GM21423 (cell line): ENCODE data around the gene MGAT4A.

Source experiments
- ATAC-seq: cut with Tn5 transposase; IDR thresholded peaks from one replicate; pipeline ENCODE4 v1.9.1; 2021; ENCODE audit warnings: mild to moderate bottlenecking, moderate library complexity; ENCODE audit not compliant: unreplicated experiment

The MGAT4A gene

DNA sequence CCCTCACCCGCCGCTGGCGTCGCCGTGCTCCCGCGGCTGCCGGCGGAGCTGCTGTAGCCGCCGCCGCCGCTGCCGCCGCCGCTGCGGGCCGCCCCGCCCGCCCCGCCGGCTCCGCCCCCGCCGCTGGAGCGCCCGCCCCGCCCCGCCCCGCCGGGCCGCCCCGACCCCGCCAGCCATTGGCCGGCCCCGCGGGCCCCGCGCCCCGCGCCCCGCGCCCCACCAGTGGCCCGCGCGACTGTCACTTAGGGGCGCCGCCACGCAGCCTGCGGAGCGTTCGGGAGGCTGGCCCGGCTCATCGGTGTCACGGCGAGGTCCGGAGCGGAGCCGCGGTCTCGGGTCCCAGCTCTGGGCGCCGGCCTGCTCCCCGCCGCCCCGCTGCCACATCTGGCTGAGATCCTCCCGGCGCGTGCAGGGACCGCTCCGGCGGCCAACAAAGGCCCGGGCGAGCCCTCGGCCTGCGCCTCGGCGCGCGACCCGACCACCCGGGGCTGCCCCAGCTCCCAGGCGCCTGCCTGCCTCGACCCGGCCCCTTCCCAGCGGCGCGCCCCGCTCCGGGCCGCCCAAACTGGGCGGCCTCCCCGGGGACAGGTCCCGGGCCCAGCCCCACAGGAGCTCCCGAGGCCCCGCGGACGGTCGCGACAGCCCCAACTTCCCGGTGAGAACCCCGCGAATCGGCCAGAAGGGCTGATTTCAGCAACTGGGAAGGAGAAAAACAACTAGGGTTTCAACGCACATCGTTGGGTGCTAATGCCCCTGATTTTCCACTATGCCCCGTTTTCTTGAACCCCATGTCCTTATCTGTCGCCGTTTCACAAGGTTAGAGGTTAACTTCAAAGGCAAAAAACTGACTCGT is at the start of gene MGAT4A:
Gene MGAT4A (minus strand): TSS at position 92 of the 853 bp plus-strand sequence. CDS start 4,800 bp downstream, outside the sequence.
- ATAC-seq, result peak; percentile 75

DNA sequence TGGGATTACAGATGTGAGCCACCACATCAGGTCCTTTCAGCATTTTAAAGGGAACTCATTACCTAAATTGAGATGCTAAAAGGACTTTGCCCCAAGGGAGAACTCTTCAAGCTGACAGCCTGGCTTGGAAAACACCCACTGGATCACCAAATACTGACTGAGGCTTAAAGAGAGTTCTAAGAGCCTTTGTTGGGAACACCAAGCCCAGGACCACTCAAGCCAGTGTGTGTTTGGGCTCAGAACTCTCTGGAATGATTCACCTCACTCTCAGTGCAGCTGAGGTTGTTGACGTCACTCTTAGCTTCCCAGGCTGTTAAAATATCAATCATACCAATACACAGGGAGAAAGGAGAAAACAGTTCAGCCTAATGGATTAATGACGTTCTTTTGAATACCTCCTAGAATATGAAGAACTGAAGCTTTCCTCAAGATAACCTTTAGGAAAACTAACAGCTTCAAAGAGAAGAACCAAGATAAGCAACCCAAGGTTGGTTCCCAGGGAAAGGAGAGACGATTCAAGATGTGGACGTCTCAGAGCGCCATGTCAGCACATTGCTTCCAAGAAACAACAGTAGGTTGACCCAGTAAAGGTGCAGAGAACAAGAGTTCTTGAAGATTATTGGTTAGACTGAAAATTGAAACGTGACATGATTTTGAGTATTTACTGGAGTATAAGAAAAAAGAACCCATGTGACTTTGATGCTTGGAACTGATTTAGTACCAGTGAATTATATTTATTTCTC is 48.0 kb upstream of the MGAT4A start:
- ATAC-seq, result no peak

DNA sequence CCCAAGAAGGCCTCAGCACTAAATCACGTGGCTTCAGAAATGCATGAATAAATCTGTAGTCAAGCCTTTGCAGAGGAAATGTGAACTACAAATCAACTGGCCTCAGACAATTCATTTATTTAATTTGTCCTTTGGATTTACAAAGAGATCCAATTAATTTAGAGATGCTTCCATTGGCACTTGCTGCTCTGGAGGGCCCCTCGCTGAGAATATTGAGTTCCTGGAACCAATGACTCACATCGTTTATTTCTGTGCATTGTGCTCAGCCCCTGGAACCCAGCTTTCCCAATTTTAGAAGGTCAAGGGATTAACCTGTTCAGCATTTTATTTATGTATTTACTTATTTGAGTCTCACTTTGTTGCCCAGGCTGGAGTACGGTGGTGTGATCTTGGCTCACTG is 47.2 kb upstream of the MGAT4A start:
- no peak for ATAC-seq

DNA sequence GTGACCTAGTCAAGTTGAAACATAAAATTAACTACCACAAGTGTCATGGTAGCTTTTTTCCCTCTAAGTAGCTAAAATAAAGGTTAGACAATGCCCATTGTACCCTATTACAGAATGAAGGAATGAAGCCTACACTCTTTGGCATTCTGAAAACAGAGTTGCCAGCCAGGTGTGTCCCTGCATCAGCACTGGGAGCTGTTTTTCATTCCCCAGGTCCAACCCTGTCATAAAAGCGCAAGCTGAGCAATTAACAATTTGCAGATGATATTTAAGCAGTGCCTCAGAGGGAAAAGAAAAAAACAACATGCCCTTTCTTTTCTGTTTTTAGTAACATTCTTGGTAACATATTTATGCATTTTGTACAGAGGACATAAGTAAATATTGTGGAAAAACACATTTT is 46.8 kb upstream of the MGAT4A start:
- ATAC-seq, result no peak

DNA sequence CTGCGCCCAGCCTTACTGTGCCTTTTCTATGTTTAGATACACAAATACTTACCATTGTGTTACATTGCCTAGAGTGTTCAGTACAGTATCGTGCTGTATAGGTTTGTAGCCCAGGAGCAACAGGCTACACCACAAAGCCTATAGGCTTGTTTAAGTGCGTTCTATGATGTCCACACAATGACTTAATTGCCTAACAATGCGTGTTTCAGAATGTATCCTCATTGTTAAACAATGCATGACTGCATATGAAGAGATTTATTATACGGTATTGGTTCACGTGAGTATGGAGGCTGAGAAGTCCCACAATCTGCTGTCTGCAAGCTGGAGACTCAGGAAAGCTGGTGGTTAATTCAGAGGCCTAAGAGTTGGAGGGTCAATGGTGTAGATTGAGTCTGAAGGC is 46.1 kb upstream of the MGAT4A start:
- no peak for ATAC-seq

DNA sequence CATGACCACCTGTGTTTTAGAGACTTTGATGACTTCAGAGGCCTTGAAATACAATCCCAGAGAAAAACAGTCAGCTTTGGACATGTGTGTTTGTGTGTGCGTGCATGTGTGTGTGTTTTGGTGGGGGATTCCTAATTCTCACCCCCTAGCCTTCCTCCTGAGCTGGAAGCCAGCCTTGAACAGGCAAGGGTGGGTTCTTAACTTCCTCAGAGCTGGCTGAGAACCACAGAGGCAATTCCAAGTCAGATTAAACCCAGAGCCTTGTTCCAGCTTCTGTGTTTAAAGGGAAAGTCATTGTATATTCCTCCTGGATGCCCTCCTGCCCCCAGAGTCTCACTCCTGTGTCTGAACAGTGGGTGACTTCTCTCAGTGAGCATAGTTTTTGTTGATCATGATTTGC is 45.2 kb upstream of the MGAT4A start:
- ATAC-seq, result no peak

DNA sequence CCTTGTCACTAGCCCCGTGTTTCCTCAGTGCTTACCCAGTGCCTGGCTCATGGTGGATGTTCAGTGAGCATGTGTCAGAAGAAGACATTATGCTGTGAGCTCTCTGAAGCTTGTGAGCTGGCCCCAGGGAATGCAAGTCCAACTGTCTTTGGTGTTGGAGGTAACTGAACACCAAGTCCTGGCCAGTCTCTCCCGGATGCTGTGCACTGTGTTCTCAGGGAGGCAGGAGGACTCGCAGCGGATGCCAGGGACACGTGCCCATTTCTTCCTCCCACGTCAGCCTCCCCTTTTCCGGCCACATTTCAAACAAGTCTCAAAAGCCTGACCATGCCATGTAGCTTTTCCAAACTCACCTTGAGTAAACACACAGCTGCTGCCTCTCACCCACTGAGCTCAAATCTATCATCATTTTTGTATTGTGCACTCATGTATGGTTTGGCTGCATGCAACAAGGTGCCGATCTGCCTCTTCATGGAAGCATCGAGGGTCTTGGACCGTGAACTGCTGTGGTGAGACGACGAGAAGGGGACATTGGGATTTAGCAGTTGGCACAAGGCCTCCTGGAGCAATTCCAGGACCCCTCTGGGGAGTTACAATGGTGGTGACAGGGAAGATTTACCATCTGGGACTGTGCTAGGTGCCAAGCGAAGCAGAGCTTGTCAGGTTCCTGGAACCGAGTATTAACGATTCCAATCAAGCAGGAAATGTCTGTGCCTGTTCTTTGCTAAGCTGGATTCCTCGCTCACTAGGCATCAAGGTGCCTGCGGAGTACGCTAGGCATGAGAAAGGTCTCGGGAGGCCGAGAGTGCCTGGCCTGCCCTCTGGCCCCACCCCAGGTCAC is 44.4 kb upstream of the MGAT4A start:
- no peak for ATAC-seq

DNA sequence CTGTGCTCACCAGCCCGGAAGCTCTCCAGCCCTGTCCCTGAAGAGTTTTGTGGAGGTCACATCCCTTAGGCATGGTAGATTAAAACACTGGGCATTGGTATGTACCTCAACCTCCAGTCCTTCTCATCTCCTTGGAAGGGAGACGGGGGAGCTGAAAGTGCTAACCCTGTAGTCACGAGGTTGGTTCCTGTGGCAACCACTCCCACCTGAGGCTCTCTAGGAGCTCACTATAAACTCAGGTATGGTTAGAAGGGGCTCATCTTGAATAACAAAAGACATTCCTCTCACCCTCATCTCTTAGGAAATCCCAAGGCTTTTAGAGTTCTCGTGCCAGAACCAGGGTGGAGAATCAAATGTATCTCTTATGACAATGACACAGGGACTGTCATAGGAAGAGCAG is 43.0 kb upstream of the MGAT4A start:
- ATAC-seq, result no peak

DNA sequence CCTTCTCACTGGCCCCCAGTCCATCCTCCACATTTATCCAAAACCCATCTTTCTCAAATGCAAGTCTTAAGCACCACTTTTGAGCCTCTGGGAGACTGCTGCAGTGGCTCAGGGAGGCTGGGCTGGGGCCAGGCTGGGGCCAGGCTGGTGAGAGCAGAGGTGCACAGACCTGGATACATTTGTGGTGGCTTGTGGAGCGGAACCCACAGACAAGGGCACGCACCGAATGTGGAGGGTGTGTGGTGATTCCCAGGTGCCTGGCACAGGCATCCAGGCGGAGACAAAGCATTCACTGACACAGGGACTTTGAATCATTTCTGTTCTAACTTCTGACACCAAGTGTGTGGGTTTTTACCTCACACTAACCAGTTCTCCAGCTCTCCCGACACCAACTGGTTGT is 42.2 kb upstream of the MGAT4A start:
- no peak for ATAC-seq

DNA sequence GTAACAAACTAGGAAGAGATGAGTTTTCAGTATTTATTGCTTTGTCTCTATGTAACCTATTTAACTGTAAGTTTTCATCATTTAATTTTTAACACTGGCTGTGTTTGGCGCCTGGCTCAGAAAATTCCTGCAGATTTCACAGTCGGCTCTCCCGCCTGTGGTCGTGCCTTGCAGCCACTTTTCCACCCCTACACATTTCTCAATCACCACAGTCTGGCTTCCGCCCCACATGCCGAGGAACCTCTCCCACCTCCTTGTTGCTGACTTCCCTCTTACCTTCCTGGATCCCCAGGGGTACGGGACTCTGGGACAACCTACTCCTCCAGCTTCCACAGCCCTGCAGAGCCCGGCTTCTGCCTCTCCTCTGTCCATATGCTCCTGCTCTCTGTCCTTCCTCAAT is 41.6 kb upstream of the MGAT4A start:
- no peak for ATAC-seq

DNA sequence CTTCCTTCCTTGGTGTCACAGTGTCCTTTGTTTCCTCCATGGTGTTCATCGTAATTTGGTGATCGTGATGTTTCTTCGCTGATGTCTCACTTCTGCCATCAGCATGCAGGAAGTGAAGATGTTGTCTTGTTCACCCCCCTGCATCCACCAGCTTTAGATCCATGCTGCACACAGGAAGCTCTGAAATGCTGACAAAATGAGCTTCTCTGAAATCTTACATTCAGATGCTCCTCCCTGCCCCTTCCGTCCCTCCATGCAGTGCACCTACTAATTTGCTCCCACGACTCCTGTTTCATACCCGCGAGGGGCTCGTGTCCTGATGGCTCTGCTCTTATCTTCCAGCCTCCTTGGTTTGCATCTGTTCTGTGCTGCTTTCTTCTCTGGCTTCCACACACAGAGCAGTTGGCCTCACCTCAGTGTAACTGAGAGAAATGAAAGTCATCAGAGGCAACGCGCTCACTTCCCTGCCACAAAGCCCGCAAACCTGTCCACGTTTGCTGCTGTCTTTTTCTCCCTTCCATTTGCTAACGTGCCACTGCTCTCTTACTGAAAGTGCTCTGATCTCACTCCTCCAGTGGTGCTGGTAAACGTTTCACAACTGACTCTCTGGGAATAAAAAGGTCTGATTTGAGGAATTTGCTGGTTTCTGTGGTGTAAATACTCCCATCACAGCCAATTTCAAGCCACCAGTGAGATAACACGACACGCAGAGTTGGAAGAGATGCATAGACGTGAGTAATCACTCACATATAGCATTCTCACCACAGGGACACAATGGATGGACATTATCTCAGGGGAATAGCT is 41.0 kb upstream of the MGAT4A start:
- no peak for ATAC-seq

DNA sequence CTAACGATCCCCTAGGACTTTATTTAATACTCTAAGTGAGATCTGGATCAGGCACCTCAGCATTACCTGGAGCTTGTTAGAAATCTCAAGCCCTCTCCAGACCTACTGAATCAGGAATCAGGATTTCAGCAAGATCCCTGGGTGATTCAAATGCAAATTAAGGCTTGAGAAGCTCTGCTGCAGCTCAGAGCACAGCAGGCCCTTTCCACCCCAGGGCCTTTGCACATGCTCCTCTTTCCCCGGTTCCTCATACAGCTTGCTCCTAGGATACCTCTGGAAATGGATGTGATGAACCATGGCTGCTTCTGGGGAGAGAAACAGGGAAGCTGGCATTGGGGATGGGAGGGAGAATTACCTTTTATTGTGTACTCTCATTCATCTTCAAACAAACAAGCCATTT is 40.3 kb upstream of the MGAT4A start:
- no peak for ATAC-seq

DNA sequence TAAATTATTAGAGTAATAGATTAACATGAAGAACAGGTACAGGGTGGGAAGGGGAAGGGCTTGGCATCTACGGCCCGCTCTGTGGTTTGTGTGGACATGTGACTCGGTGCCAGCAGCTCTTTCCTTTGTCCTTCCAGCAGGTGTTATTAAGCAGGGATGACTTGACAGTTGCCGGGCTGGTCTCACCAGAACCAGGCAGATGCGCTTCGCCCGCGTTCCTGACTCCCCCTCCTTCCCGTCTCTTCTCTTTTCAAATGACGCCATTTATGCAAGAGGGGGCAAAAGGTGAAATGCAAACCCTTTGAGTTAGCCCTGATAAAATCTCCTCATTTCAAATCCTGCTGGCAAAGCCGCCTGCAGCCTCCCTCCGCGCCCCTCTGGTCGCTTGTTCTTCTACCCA is 38.9 kb upstream of the MGAT4A start:
- no peak for ATAC-seq

DNA sequence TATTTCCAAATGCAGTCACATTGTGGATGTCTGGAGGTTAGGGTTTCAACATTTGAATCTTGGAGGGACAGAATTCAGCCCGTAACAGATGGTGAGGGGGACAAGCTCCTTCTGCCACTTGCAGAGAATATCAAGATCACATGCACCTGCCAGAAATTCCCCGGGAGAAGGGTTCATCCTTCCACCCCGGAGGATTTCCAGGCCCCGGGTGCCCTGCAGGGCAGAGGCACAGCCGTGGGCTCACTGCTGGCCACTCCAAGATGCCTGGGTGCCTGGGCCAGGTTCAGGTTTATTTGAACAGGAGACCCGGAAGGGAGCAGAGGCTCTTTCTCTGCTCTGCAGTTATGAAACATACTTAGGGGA is 38.2 kb upstream of the MGAT4A start:
- ATAC-seq, result no peak

DNA sequence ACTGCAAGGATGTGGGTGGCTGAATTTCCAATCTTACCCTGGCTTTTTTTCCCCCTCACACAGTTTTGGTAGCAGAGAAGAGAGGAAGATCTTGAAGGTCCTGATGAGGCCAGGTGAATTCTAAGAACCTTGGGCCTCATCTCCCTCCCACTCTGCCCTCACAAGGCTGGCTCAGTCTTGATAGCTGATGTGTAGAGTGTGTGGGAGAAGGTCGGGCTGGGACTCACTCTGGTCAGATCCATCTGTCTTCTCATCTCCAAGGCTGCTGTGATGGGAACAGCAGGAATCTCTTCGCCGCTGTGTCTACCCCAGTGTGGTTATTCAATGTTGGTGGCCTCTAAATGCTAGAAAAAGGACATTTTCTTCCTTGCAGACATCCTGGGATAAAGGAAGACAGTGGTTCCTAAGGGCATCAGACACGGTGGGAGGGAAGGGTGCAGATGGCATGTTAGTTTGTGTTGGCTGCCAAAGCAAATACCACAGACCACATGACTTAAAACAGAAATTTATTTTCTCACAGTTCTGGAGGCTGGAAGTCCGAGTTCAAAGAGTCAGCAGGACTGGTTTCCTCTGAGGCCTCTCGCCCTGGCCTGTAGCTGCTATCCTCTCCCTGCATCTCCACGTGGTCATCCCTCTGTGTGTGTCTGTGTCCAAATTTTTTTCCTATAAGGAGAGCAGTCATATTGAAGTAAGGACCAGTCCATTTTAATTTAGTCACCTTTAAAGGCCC is 37.6 kb upstream of the MGAT4A start:
- ATAC-seq, result no peak

DNA sequence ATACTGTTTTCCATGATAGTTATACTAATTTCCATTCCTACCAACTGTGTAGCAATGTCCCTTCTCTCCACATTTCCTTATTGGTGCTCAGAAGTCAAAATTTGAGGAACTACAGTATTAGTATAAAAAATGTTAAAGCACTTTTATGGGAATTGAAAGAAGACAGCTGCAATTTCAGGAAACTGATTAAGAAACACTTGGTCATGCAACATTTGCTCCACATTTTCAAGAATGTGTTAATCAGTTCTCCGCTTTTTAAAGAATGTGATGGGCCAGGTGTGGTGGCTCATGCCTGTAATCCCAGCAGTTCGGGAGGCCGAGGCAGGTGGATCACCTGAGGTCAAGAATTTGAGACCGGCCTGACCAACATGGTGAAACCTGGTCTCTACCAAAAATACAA is 33.6 kb upstream of the MGAT4A start:
- ATAC-seq, result no peak

DNA sequence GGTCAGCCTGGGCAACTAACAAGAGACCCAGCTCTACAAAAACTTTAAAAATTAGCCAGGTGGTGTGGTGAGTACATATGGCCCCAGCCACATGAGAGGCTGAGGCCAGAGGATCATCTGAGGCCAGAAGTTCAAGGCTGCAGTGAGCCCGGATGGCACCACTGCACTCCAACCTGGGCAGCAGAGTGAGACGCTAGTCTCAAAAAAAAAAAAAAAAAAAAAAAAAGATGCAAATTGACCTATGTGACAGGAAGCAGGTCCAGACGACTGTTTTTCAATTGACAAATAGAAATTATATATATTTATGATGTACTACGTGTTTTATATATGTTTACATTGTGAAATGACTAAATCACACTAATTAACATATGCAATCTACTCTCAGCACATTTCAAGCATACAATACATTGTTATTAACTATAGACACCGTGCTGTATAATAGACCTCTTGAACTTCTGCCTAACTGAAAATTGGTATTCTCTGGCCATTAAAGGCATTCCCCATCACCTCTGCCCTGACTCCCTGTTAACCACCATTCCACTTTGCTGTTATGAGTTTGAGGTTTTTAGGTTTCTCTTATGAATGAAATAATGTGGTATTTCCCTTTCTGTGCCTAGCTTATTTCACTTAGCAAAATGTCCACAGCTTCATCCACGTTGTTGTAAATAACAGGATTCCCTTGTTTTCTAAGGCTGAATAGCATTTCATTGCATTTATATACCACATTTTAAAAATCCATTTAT is 32.4 kb upstream of the MGAT4A start:
- ATAC-seq, result no peak

DNA sequence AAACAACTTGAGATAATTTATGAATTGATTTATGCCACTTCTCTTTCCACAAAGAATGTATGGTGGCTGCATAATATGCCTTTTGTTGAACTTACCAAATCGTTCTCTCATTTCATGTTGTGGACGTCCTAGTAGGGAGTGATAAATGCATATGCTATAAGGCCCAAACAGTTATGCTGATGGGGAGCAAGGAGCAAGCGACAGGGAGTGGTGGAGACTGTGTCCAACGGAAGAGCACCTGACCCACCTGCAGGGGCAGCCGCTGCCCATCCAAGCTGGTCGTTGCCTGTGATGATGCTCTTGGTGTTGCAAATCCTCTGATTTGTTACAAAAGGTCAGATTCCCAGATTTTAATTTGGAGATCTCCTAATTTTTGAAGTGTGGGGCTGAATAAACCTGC is 31.0 kb upstream of the MGAT4A start:
- no peak for ATAC-seq

DNA sequence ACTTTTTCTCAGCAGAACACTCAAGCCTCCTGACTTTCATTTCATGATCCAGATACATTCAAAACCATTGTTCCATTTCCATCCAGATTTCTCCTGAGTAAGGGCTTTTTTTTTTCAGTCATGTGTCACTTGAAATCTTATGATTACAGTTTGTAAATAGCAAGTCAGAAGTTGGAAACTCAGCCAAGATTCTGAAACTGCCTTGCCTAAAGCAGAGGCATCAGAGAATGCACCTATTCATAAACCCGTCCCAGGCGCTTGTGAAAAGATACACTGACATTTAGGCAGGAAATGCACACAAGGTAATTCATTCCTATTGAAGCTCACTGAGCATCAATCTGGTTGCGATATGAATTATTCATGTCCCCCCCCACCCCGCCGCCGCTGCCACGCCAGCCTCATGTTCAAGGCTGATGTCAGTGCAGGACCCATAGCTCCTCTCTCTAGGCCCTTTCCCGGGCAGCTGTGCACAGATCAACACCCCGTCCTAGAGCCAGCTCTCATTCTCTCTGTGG is 30.4 kb upstream of the MGAT4A start:
- no peak for ATAC-seq
